ENCODE data around the gene STX18. TPM values are rescaled to one million over a fixed set of nuclear protein-coding genes. Genes with fewer than 3 reads are reported as not detected.

The STX18 gene
- total RNA-seq: 25.8 and 35.8 TPM in 2 replicates

DNA sequence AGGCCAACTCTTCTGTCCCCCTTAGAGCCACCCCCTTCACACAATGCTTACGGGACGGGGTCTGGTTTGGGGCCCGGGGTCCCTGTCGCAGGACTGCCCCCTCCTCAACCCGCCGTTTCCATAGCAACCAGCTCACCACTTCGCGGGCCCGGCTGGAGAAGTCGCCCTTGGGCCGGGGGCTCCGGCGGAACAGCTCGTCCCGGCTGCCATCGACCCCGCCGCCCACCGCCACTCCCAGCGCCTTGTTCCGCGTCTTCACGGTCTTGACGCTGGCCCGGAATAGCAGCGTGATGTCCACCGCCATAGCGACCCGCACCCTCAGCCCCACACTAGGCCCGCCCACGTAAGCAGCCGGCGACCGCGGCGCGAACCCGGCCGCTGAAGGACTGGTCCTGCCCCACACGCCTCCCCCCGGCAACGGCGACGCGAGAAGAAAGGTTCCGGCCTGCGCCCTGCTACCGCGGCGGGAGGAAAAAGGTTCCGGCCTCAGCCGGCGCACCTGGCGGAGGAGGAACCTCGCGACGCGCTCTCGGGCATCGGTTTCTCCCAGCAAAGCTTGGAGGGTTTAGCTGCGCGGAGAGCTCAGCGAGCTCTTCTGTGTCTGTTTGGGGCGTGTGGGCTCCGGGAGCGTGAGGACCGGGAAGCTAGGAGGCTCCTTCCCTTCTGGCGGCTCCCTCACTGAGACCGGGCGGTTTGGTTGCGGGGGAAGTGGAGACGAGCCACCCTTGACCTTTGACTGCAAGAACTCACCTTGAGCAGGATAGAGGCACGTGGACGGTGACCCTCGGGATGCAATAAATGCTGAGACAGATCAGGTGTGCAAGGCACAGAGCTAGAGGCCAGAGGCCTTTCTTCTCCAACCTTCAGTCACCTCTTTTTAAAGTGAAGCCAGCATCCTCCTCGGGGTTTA is at the start of gene STX18:
STX18 (minus strand) TSS at position 388 of the 910 bp plus-strand sequence; CDS start at position 304, 84 bp downstream.

DNA sequence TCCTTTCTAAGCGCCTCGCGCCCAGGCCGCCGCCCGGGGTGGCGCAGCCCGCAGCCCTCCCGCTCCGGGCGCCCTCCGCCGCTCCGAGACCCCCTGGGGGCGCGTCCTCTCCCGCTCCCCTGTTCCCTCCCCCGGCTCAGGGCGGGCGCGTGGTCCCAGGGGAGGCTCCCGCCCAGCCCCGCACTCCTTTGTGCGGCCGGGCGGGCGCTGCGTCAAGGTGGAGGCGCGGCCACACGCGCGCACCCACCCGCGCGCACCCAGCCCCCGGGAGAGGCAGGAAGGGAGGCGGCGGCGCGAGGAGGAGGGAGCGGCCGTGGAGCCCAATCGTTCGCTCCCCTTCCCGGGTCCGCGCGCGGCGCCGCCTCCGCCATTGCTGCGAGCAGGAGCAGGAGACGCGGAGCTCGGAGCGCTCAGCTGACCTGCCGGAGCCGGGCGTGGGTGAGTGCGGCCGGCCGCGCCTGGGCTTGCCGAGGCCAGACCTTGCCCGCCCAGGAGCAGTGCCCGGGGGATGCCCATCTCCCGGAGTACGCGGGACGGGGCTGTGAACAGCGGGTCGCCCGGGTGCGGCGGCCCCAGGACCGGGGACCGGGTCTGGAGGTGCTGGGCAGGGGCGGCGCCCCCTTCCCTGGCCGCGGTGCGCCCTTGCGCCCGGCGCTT is 155.0 kb downstream of the STX18 start, which contains the start of gene NSG1:
NSG1 (plus strand) TSS at position 367 of the 657 bp plus-strand sequence. CDS start 528 bp downstream, outside the sequence.

Other genes with a start within 250 kb of the STX18 start
- 1.1 and 30.6 TPM in 2 replicates for gene NSG1, start 154.9 kb downstream of the STX18 start, total RNA-seq

Measured in thoracic aorta endothelial cell (primary cell).